Stimulated activated CD4-positive, alpha-beta T cell treated with anti-CD3 and anti-CD28 coated beads, Interleukin-4, amount 100 ng/mL, for 24 hours (primary cell): Measurements from ENCODE around the gene RILPL1.
A peak's percentile ranks its signal among the peaks of the same experiment; 100 is the strongest.
"Not testable (repeated sequence)": the region's sequence is repeated elsewhere in the genome, so short reads cannot be mapped to it uniquely, and the experiment has no call there.

Experiments used
- DNase-seq: peaks from one replicate; pipeline ENCODE4 v3.0.0-alpha.2; 2020

The RILPL1 gene

DNA sequence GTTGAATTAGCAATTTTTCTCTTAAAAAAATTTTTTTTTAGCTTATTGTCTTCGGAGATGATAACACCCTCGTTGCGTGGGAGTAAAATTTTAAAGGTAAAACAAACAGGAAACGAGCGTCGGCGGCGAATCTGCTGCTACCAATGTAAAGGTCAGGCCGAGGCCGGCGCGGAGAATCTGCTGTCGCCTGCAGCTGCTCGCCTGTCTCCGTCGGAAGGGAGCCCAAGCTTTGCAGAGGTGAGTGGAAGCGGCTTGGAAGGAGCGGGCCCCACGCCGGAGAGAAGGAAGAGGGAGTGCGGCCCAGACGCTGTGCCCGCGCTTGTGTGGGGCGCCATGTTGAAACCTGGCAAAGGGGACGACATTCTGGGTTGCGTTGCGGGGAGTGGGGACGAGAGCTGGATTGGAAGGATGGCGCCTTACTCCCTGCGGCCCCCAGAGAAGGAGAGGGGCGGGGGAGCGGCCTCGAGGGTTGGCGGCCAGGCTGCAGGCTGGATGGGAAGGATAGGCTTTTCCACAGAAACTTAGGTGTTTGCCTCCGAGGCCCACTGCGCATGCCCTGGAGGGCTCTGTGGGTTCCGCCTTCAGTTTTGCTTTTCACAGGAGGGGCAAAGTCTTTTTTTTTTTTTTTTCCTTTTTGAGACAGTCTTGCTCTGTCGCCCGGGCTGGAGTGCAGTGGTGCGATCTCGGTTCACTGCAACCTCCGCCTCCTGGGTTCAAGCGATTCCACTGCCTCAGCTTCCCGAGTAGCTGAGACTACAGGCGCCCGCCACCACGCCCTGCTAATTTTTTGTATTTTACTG, 75.3 kb downstream of the RILPL1 start, which contains the start of gene SNRNP35:
TSS of gene SNRNP35 (plus strand) at position 160 of the 800 bp plus-strand sequence. CDS start 7,402 bp downstream, outside the sequence.
- DNase-seq: peak; percentile 86

DNA sequence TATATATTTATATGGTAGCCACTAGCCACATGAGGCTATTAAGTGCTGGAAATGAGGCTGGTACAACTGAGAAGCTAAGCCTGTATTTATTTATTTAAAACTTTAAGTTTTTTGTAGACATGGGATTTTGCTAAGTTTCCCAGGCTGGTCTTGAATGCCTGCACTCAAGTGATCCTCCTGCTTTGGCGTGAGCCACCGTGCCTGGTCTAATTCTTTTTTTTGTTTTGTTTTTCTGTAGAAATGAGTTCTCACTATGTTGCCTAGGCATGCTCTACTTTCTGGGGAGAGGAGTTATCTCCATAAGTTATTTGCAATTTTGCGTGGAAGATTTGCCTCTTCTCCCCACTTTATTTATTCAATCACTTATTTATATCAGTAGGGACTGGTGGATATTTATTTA, 80.4 kb downstream of the RILPL1 start:
- DNase-seq: no peak

DNA sequence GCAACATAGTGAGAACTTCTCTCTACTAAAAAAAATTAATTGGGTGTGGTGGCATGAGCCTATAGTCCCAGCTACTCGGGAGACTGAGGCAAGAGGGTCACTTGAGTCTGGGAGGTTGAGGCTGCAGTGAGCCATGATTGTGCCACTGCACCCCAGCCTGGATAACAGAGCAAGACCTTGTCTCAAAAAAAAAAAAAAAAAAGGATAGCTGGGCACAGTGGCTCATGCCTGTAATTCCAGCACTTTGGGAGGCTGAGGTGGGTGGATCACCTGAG, 81.3 kb downstream of the RILPL1 start:
- DNase-seq: not testable (repeated sequence)

DNA sequence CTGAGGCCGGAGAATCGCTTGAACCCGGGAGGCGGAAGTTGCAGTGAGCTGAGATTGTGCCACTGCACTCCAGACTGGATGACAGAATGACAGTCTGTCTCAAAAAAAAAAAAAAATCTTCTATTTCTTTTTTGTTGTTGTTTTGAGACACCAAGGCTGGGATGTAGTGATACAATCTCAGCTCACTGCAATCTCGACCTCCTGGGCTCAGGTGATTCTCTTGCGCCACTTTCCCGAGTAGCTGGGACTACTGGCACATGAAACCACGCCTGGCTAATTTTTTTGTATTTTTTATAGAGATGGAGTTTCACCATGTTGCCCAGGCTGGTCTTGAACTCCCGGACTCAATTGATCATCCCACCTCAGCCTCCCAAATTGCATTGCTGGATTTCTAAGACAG, 82.9 kb downstream of the RILPL1 start:
- no peak for DNase-seq

DNA sequence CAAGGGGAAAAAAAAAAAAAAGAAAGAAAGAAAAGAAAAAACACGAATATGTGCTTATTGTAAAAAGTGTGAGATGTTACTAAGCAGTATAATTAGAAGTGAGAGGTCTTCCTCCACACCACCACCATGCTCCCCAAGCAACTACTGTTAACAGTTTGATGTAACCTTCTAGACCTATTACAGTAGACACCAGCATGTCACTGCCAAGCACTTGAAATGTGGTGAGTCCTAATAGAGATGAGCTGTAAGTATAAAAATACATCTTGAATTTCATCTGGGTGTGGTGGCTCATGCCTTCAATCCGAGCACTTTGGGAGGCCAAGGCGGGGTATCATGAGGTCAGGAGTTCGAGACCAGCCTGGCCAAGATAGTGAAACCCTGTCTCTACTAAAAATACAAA, 83.7 kb downstream of the RILPL1 start:
- no peak for DNase-seq

DNA sequence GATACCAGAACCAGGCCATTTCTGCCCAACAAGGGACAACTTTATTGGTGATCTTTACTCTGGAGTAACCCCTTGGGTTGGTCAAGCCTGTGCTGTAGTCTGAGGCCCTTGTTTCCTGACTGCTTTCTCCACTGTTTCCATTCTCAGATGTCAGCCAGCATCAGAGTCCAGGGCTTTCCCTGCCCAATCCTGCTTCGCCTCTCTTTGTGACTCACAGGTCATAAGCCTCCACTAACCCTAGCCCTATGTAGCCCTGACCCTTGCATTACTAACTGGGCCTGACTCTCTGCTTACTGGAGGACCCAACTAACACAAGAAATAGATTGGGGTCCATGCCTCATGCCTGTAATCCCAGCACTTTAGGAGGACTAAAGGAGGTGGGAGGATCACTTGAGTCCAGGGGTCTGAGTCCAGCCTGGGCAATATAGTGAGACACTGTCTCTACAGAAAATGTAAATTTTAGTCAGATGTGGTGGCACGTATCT, 84.2 kb downstream of the RILPL1 start:
- DNase-seq: no peak

DNA sequence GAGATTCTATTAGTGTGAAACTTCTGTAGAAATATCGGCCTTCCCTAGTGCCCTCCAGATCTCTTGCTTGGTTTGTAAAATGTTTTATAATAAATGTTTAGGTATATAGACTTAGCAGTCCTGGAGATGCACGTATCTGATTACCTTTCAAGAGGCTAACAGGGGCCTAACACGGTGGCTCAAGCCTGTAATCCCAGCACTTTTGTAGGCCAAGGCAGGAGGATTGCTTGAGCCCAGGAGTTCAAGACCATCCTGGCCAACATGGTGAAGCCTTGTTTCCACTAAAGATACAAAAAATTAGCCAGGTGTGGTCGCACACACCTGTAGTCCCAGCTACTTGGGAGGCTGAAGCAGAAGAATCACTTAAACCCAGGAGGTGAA, 87.2 kb downstream of the RILPL1 start:
- DNase-seq: no peak

DNA sequence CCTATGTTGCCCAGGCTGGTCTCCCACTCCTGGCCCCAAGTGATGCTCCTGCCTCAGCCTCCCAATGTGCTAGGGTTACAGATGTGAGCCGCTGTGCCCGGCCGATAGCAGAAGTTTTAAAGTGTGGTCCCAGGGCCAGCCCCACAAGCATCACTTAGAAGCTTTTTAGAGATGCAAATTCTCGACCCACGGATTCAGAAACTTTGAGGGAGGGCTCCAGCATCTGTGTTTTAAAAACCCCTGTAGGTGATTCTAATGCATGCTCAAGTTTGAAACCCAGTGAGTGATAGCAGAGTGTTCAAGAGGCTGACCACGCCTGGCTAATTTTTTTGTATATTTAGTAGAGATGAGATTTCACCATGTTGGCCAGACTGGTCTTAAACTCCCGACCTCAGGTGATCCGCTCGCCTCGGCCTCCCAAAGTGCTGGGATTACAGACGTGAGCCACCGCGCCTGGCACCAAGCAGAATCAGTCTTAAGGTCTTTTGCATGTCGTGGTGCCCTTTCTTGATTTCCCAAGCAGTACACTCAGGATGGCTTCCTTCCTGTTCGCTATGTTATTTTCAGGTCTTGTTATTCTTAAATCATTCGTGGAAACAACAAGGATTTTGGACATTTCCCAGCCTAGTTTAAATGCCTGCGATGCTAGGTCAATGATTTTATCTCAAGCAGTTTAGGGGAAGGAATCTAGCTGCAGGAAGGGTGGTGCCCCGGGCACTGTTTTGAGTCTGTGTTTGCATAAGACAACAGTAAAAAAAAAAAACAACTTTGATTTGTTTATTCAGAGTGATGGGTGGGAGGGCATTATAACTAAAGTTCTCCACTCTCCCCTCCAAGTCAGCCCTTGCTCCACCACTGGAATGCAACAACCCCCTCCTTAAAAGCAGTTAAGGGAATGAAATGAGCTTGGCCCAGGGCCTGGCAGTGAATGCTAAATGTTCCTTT, 87.9 kb downstream of the RILPL1 start:
- no peak for DNase-seq

DNA sequence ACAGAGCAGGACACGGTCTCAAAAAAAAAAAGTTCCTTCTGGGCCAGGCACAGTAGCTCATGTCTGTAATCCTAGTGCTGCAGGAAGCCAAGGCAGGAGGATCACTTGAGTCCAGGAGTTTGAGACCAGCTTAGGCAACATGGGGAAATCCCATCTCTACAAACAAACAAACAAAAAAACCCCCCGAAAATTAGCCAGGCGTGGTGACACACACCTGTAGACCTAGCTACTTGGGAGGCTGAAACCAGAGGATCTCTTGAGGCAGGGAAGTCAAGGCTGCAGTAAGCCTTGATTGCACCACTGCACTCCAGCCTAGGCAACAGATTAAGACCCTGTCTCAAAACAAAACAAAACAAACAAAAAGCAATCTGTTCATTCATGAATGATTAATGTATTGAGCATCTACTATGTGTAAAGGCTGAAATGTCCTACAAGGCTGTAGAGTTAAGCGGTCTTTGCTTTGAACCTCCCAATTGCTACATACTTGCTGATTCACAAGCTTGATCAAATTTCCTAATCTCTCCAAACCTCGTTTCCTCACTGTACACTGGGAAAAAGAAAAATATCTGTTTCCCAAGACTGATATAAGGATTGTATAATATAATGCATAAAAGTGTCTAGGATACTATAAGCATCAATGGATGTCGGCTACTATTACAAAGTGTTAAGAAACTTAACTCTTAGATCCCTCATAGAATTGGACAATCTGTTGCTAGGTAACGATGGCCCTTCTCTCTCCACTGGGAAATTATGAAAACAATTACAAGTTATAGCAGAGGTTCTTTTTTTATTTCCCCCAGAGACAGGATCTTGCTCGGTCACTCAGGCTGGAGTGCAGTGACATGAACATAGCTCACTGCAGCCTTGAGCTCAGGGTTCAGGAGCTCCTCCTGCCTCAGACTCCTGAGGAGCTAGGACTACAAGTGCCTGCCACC, 89.2 kb downstream of the RILPL1 start:
- no peak for DNase-seq

DNA sequence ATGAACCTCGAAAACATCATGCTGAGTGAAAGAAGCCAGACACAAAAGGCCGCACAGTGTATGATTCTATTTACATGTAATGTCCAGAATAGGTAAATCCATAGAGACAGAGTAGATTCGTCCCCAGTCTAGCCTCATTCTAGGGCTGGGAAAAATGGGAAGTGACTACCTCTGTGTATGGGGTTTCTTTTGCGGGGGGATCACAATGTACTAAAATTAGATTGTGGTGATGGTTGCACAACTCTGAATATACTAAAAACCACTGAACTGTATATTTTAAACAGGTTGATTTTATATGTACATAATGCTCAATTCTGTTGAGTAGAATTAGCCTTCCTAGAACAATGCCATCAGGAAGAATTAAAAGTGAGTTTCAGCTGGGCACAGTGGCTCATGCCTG, 90.7 kb downstream of the RILPL1 start:
- DNase-seq: no peak

DNA sequence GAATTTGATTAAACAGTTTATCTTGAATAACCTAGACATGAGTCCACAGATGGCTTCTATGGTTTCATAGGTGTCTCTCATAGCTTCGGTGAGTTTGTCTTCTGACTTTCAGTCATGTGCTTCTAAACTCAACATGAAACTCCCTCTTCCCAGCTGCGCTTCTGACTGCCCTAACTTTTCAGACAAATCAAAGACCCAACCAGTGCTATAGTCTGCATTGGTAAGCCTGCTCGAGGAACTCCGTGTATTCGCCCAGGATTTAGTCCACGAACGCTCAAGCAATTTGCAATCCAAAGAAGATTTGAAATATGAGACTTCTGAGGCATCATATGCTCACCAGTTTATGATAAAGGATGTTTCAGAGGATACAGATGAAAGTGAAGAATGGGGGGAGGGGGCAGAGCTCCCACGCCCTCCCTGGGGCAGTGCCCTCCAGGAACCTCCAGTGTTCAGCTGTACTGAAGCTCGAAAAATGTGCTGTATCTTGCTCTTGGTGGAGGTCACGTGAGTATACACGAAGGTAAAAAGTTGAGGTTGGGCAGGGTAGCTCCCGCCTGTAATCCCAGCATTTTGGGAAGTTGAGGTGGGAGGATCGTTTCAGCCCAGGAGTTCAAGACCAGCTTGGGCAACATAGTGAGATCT, 91.9 kb downstream of the RILPL1 start:
- no peak for DNase-seq

DNA sequence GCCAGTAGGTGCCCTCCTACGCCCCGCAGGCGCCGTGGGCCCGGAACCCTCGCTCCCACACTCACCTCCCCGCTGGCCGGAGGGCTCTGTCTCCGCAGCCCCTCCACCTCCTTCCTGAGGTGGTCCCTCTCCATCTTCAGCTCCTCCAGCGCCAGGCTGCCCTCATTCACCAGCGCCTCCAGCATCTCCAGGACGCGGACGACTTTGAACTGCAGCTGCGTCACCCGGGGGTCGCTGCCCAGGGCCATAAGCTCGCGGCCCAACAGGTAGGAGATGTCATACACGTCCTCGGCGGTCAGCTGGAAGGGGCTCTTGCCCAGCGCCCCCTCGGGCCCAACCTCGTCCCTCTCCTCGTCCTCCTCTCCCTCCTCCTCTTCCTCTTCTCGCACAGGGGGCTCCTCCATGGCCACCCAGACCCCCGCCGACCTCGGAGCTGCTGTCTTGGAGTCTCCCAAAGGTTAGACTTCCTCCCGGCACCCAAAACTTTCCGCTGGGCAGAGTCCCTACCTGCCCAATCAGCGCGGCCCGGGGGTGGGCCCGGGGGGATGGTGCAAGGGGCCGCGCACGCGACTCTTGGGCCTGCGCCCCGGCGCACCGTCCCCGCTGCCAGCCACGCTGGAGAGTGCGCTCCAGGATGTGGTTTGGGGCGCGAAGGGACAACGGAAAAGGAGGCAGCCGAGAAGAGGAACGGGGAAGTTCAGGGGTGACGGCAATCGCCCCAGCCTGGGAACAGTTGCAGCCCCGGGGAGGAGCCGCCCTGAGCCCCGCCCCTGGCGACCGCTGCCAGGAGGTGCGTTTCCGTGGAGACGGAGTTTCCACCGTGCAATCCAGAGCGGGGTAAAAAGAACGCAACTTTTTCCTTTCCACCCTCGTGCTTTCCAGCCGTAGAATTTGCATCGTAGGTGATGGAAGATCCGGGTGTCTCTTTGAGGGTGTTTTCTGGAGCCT, 97.2 kb downstream of the RILPL1 start, which contains the start of gene RILPL2:
TSS of gene RILPL2 (minus strand) at position 668 of the 948 bp plus-strand sequence. CDS start at position 404, 264 bp downstream.
- DNase-seq: peak; percentile 94

DNA sequence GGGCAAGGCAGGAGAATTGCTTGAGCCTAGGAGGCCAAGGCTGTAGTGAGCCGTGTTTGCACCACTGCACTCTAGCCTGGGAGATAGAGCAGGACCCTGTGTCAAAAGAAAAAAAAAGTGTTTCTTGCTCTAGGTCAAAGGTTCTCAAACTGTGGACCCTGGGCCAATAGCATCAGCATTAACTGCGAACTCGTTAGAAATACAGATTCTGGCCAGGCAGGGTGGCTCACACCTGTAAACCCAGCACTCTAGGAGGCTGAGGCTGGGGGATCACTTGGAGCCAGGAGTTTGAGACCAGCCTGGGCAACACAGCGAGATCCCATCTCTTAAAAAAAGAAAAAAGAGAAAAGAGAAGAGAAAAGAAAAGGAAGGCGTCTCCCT, 97.9 kb downstream of the RILPL1 start:
- DNase-seq: no peak

DNA sequence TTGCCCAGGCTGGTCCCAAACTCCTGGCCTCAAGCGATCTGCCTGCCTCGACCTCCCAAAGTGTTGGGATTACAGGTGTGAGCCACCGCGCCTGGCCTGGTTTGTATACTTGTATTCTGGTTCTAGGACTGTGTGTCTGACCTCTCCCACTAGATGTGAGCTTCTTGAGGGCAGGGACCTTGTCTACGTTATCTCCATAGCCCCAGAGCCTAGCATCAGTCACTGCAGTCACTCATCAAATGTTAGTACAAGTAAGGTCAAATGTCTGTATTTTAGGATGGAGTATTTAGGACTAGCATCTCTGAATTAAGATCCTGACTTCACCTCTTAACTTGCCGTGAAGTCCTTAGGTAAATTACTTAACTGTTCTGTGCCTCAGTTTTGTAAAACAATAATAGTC, 99.9 kb downstream of the RILPL1 start:
- no peak for DNase-seq

DNA sequence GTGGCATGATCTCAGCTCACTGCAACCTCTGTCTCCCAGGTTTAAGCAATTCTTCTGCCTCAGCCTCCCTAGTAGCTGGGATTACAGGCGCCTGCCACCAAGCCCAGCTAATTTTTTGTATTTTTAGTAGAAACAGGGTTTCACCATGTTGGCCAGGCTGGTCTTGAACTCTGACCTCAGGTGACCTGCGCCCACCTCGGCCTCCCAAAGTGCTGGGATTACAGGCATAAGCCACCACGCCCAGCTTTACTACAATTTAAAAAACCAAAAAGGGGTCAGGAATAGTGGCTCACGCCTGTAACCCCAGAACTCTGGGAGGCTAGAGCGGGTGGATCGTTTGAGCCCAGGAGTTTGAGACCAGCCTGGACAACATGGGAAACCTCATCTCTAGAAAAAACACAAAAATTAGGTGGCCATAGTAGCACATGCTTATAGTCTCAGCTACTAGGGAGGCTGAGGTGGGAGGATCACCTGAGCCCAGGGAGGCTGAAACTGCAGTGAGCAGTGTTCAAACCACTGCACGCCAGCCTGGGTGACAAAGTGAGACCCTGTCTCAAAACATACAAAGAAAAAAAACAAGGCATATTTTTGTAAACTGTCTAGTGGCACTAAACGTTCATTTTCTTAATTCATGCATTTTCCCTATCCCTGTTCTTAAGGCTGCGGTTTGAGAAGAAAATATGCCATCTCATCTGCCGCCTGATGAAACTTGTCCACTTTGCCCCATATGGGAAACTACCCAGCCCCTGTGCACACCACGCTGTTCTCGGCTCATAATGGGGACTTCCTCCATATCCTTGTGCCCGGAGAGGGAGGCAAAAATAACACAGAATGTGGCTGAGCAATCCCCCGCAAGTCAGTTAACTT, 101.3 kb downstream of the RILPL1 start:
- peak; percentile 40 for DNase-seq

DNA sequence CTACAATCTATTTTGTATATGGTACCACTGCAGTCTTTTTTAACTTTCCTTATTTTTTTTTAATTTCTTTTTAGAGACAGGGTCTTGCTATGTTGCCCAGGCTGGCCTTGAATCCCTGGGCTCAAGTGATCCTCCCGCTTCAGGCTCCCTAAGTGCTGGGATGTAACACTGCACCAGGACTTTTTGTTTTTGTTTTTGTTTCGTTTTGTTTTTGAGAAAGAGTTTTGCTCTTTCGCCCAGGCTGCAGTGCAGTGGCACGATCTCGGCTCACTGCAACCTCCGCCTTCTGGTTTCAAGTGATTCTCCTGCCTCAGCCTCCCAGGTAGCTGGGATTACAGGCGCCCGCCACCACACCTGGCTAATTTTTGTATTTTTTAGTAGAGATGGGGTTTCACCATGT, 104.4 kb downstream of the RILPL1 start:
- not testable (repeated sequence) for DNase-seq

DNA sequence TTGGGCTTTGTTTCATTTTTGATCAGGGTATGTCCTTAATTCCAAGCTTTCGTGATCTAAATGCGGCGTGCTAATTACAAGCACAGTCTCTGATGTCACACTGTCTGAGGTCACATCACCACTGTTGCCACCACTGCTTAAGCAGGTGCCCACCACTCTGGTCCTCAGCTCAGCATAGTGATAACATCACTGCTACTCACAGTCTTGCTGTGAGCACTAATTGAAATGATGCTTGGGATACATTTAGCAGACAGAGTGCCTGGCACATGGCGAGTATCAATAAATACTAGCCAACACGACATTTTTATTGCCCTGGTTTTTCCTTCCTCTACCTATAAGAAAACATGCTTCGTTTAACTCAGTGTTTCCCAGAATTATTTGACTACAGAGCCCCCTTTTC, 104.9 kb downstream of the RILPL1 start:
- DNase-seq: no peak

DNA sequence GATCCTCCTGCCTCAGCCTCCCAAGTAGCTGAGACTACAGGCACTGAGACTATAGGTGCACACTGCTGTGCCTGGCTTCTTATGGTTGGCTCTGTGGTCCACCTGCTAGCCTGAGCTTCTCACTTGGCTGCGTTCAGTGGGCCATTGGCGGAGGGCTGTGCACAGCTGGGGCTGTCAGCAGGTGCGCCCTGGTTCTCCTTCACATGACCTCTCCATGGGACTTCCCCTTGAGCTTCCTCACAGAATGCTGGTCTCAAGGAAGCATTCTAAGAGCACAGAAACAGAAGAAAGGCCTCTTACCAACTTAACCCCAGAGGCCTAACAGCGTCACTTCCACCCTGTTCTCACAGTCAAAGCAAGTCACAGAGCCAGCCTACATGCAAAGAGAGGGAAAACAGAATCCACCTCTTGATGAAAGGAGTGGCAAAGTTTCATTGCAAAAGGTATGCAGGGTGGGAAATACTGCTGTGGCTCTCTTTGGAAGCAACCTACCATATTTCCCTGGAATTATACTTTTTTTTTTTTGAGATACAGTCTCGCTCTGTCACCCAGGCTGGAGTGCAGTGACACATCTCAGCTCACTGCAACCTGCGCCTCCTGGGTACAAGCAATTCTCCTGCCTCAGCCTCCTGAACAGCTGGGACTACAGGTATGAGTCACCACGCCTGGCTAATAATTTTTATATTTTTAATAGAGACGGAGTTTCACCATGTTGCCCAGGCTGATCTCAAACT, 106.3 kb downstream of the RILPL1 start:
- peak; percentile 29 for DNase-seq

DNA sequence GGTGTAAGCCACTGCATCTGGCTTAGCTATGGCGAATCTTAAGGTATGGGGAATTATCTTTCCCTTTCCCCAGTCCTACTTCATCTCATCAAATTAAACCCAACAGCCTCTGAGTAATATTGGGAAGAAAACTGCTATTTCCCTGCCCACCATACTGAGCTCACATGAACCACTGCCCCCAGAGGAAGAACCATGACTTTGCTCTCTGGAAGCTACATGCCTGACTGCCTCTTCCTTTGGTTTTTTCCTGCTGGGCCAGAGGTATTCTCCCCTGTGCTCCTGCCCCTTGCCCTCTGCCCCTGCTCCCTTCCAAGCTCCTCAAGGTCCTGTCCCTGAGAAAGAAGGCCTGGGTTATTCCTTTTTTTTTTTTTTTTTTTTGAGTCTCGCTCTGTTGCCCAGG, 112.2 kb downstream of the RILPL1 start:
- DNase-seq: no peak
